ENCODE results near the gene CAMTA1. TPM values are rescaled to one million over a fixed set of nuclear protein-coding genes. Genes with fewer than 3 reads are reported as not detected.

Gene CAMTA1
- total RNA-seq, 6 experiments from 2014 or later = 78.1 to 96.6 (median 86.1) TPM

GRCh38 chr1:6861075-6861724 lies 75.9 kb downstream of the CAMTA1 start:
- H3K27me3 Mint-ChIP-seq (ENCODE audit: insufficient read depth) = peaks cover 3% of the 10 kb centered on the region; the same call in 1 of the 2 replicates
- peaks cover 75% of the 10 kb centered on the region for H3K4me1 Mint-ChIP-seq (ENCODE audit: low read depth)
- H3K27ac Mint-ChIP-seq = peak overlapping the region; percentile 90
- no peak for DNase-seq
- TF ChIP-seq, protein P1, sequence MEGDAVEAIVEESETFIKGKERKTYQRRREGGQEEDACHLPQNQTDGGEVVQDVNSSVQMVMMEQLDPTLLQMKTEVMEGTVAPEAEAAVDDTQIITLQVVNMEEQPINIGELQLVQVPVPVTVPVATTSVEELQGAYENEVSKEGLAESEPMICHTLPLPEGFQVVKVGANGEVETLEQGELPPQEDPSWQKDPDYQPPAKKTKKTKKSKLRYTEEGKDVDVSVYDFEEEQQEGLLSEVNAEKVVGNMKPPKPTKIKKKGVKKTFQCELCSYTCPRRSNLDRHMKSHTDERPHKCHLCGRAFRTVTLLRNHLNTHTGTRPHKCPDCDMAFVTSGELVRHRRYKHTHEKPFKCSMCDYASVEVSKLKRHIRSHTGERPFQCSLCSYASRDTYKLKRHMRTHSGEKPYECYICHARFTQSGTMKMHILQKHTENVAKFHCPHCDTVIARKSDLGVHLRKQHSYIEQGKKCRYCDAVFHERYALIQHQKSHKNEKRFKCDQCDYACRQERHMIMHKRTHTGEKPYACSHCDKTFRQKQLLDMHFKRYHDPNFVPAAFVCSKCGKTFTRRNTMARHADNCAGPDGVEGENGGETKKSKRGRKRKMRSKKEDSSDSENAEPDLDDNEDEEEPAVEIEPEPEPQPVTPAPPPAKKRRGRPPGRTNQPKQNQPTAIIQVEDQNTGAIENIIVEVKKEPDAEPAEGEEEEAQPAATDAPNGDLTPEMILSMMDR (IDR thresholded peaks at IDR 0.05) = no peak
- H3K4me3 Mint-ChIP-seq = no peak overlapping the region; the same call in 1 of the 2 replicates
- peaks cover 24% of the 10 kb centered on the region for H3K36me3 Mint-ChIP-seq (ENCODE audit: low read depth)
- no peaks in the 10 kb centered on the region for H3K9me3 Mint-ChIP-seq

GRCh38 chr1:6862906-6863305 lies 77.7 kb downstream of the CAMTA1 start:
- Mint-ChIP-seq H3K4me3 (no peak overlapping the region), H3K4me1 (ENCODE audit: low read depth) (peaks cover 74% of the 10 kb centered on the region), H3K9me3 (no peaks in the 10 kb centered on the region), H3K36me3 (ENCODE audit: low read depth) (peaks cover 15% of the 10 kb centered on the region), H3K27me3 (ENCODE audit: insufficient read depth) (0 out of 2 replicates have a peak, but pooled peaks cover 1% of the 10 kb centered on the region), H3K27ac (no peak overlapping the region)
- TF ChIP-seq, protein P1 (IDR thresholded peaks at IDR 0.05) = no peak
- no peak for DNase-seq

GRCh38 chr1:6864166-6864565 lies 78.9 kb downstream of the CAMTA1 start:
- DNase-seq = no peak
- Mint-ChIP-seq H3K4me3 (no peak overlapping the region), H3K36me3 (ENCODE audit: low read depth) (peaks cover 15% of the 10 kb centered on the region)

DNA sequence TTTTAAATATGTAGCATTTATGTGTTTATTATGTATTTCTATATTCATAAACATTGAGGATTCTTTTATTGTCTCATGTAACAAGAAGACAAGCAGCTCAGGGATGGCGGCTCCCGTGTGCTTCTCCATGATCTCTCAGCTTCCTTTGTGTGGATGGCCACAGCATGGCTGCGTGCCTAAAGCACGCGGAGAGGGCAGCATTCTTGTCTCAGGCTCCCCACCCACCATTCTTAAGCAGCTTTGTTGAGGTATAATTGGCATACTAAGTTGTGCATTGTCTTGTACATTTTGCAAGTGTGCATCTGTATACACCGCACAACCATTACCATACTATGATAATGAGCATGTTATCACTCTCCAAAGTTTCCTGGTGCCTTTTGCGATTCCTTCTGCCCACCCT lies 81.6 kb downstream of the CAMTA1 start:
- Mint-ChIP-seq H3K4me3 (no peak overlapping the region), H3K27ac (no peak overlapping the region)

More at GRCh38 chr1:6864166-6864565, 78.9 kb downstream of the CAMTA1 start:
- TF ChIP-seq, protein P1 (IDR thresholded peaks at IDR 0.05) = no peak
- H3K4me1 Mint-ChIP-seq (ENCODE audit: low read depth) = peaks cover 74% of the 10 kb centered on the region
- peak overlapping the region; percentile 8; the same call in 1 of the 2 replicates for H3K27ac Mint-ChIP-seq
- 0 out of 2 replicates have a peak, but pooled peaks cover 1% of the 10 kb centered on the region for H3K27me3 Mint-ChIP-seq (ENCODE audit: insufficient read depth)
- H3K9me3 Mint-ChIP-seq = no peaks in the 10 kb centered on the region

DNA sequence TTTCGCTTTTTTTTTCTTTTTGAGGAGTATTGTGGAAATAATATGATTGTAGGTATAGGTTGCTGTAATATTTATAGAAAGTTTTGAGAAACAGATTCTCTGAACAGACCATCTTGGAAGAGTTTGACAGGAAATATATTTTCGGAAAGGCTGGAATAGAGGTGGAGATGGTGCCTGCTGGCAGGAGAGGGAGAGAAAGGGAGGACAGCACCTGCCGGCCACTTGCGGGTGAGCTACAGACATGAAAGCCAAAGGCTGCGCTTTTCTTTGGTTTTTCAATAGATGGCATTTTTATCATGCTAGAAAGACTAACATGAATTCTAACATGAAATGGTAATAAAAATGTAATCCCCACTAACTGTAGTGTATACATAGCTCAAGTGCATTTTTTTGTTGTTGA lies 82.1 kb downstream of the CAMTA1 start:
- TF ChIP-seq, protein P1 (IDR thresholded peaks at IDR 0.05) = no peak
- H3K9me3 Mint-ChIP-seq = no peaks in the 10 kb centered on the region
- H3K27ac Mint-ChIP-seq = no peak overlapping the region
- no peak for DNase-seq
- 0 out of 2 replicates have a peak, but pooled peaks cover 1% of the 10 kb centered on the region for H3K27me3 Mint-ChIP-seq (ENCODE audit: insufficient read depth)
- H3K4me1 Mint-ChIP-seq (ENCODE audit: low read depth) = peaks cover 82% of the 10 kb centered on the region
- H3K36me3 Mint-ChIP-seq (ENCODE audit: low read depth) = peaks cover 15% of the 10 kb centered on the region
- H3K4me3 Mint-ChIP-seq = no peak overlapping the region

More for the DNA sequence above, 81.6 kb downstream of the CAMTA1 start:
- TF ChIP-seq, protein P1 (IDR thresholded peaks at IDR 0.05) = no peak
- DNase-seq = no peak
- peaks cover 15% of the 10 kb centered on the region for H3K36me3 Mint-ChIP-seq (ENCODE audit: low read depth)
- 0 out of 2 replicates have a peak, but pooled peaks cover 1% of the 10 kb centered on the region for H3K27me3 Mint-ChIP-seq (ENCODE audit: insufficient read depth)
- peaks cover 77% of the 10 kb centered on the region for H3K4me1 Mint-ChIP-seq (ENCODE audit: low read depth)
- no peaks in the 10 kb centered on the region for H3K9me3 Mint-ChIP-seq
